GM19395 (cell line): Measurements from ENCODE around the gene HIC1.

Experiments used
- ATAC-seq: cut with Tn5 transposase; IDR thresholded peaks from one replicate; pipeline ENCODE4 v1.9.1; 2021; ENCODE audit warnings: mild to moderate bottlenecking, moderate library complexity; ENCODE audit not compliant: unreplicated experiment

Gene HIC1

GRCh38 chr17:2042933-2043332, 12.0 kb upstream of the HIC1 start:
- ATAC-seq, result no peak

GRCh38 chr17:2043785-2044184, 11.1 kb upstream of the HIC1 start:
- ATAC-seq, result no peak

- ATAC-seq, result no peak
Measured at GRCh38 chr17:2044263-2044894, 10.5 kb upstream of the HIC1 start.

- no peak for ATAC-seq
Measured at GRCh38 chr17:2047590-2047989, 7.3 kb upstream of the HIC1 start.

- no peak for ATAC-seq
Measured at GRCh38 chr17:2048805-2049204, 6.1 kb upstream of the HIC1 start.

- ATAC-seq, result peak; percentile 41
Measured at GRCh38 chr17:2049333-2050299, 5.3 kb upstream of the HIC1 start.

GRCh38 chr17:2050300-2051060, 4.4 kb upstream of the HIC1 start:
- ATAC-seq, result no peak

- no peak for ATAC-seq
Measured at GRCh38 chr17:2051061-2051932, 3.6 kb upstream of the HIC1 start.

GRCh38 chr17:2051933-2052559, 2.9 kb upstream of the HIC1 start:
- no peak for ATAC-seq

- no peak for ATAC-seq
Measured at GRCh38 chr17:2053380-2054261, 1.3 kb upstream of the HIC1 start.

- no peak for ATAC-seq
Measured at GRCh38 chr17:2054262-2054511, 716 bp upstream of the HIC1 start.

GRCh38 chr17:2055292-2056205, 646 bp downstream of the HIC1 start:
- ATAC-seq, result no peak

- ATAC-seq, result no peak
Measured at GRCh38 chr17:2056206-2057174, 1.6 kb downstream of the HIC1 start.

- ATAC-seq, result no peak
Measured at GRCh38 chr17:2057175-2057759, 2.4 kb downstream of the HIC1 start.

GRCh38 chr17:2057760-2058585, 3.1 kb downstream of the HIC1 start:
- ATAC-seq, result no peak
